HUES48 (cell line): Measurements from ENCODE around the gene ITSN1.

ENCODE experiments used
- H3K27ac ChIP-seq: one replicate; pipeline ENCODE4 v1.7.0; 2013; ENCODE audit warnings: low read depth, low read length, inconsistent platforms
- H3K27me3 ChIP-seq: 2 replicates; pipeline ENCODE4 v1.6.1; 2013; ENCODE audit warnings: mild to moderate bottlenecking, low read length; ENCODE audit not compliant: control insufficient read depth, insufficient read depth
- H3K36me3 ChIP-seq: 2 replicates; pipeline ENCODE4 v1.6.1; 2013; ENCODE audit warnings: low read length; ENCODE audit not compliant: control insufficient read depth, insufficient read depth
- H3K4me1 ChIP-seq: 2 replicates; pipeline ENCODE4 v1.6.1; 2013; ENCODE audit warnings: mild to moderate bottlenecking, low read length; ENCODE audit not compliant: control insufficient read depth, insufficient read depth
- H3K4me3 ChIP-seq: 2 replicates; pipeline ENCODE4 v1.5.1; 2013; ENCODE audit warnings: mild to moderate bottlenecking, low read depth, low read length
- H3K9ac ChIP-seq: 2 replicates; pipeline ENCODE4 v1.6.1; 2013; ENCODE audit warnings: mild to moderate bottlenecking, low read depth, low read length, moderate library complexity
- H3K9me3 ChIP-seq: 2 replicates; pipeline ENCODE4 v1.6.1; 2013; ENCODE audit warnings: low read length; ENCODE audit not compliant: control insufficient read depth, insufficient read depth

ITSN1 gene

GRCh38 chr21:33813832-33814365 is 171.6 kb downstream of the ITSN1 start:
- Histone ChIP-seq H3K27ac (no peak overlapping the region), H3K4me3 (no peak overlapping the region), H3K27me3 (no peaks in the 10 kb centered on the region), H3K36me3 (peaks cover 70% of the 10 kb centered on the region), H3K4me1 (no peaks in the 10 kb centered on the region), H3K9ac (no peak overlapping the region), H3K9me3 (no peaks in the 10 kb centered on the region)

GRCh38 chr21:33815143-33815707 is 172.9 kb downstream of the ITSN1 start:
- Histone ChIP-seq H3K36me3 (peaks cover 81% of the 10 kb centered on the region), H3K4me3 (no peak overlapping the region), H3K4me1 (no peaks in the 10 kb centered on the region), H3K27ac (no peak overlapping the region), H3K9ac (no peak overlapping the region), H3K9me3 (no peaks in the 10 kb centered on the region), H3K27me3 (no peaks in the 10 kb centered on the region)

GRCh38 chr21:33816174-33816573 is 173.9 kb downstream of the ITSN1 start:
- no peaks in the 10 kb centered on the region for H3K4me1 ChIP-seq
- no peak overlapping the region for H3K4me3 ChIP-seq
- peaks cover 84% of the 10 kb centered on the region for H3K36me3 ChIP-seq
- H3K27me3 ChIP-seq: no peaks in the 10 kb centered on the region
- no peak overlapping the region for H3K9ac ChIP-seq
- no peaks in the 10 kb centered on the region for H3K9me3 ChIP-seq
- H3K27ac ChIP-seq: no peak overlapping the region

GRCh38 chr21:33817138-33817537 is 174.8 kb downstream of the ITSN1 start:
- Histone ChIP-seq H3K27ac (no peak overlapping the region), H3K4me3 (no peak overlapping the region), H3K9me3 (no peaks in the 10 kb centered on the region), H3K4me1 (no peaks in the 10 kb centered on the region), H3K36me3 (peaks cover 83% of the 10 kb centered on the region), H3K9ac (no peak overlapping the region), H3K27me3 (no peaks in the 10 kb centered on the region)

GRCh38 chr21:33817663-33818451 is 175.6 kb downstream of the ITSN1 start:
- peaks cover 89% of the 10 kb centered on the region for H3K36me3 ChIP-seq
- no peak overlapping the region for H3K9ac ChIP-seq
- no peaks in the 10 kb centered on the region for H3K4me1 ChIP-seq
- no peak overlapping the region for H3K4me3 ChIP-seq
- H3K27me3 ChIP-seq: no peaks in the 10 kb centered on the region
- no peak overlapping the region for H3K27ac ChIP-seq
- H3K9me3 ChIP-seq: no peaks in the 10 kb centered on the region

GRCh38 chr21:33820230-33820770 is 178.0 kb downstream of the ITSN1 start:
- no peak overlapping the region for H3K4me3 ChIP-seq
- H3K9ac ChIP-seq: no peak overlapping the region
- no peaks in the 10 kb centered on the region for H3K27me3 ChIP-seq
- H3K4me1 ChIP-seq: no peaks in the 10 kb centered on the region
- no peak overlapping the region for H3K27ac ChIP-seq
- peaks cover 92% of the 10 kb centered on the region for H3K36me3 ChIP-seq
- H3K9me3 ChIP-seq: no peaks in the 10 kb centered on the region

- H3K36me3 ChIP-seq: peaks cover 89% of the 10 kb centered on the region
- no peak overlapping the region for H3K9ac ChIP-seq
- no peaks in the 10 kb centered on the region for H3K27me3 ChIP-seq
- no peaks in the 10 kb centered on the region for H3K9me3 ChIP-seq
- no peaks in the 10 kb centered on the region for H3K4me1 ChIP-seq
- H3K27ac ChIP-seq: no peak overlapping the region
- no peak overlapping the region for H3K4me3 ChIP-seq
Measured at GRCh38 chr21:33820798-33821197, 178.5 kb downstream of the ITSN1 start.

GRCh38 chr21:33821503-33822322 is 179.4 kb downstream of the ITSN1 start:
- Histone ChIP-seq H3K27ac (no peak overlapping the region), H3K4me3 (no peak overlapping the region), H3K27me3 (no peaks in the 10 kb centered on the region), H3K4me1 (no peaks in the 10 kb centered on the region), H3K9ac (no peak overlapping the region), H3K9me3 (no peaks in the 10 kb centered on the region), H3K36me3 (peaks cover 83% of the 10 kb centered on the region)

- Histone ChIP-seq H3K27me3 (no peaks in the 10 kb centered on the region), H3K4me1 (no peaks in the 10 kb centered on the region), H3K27ac (no peak overlapping the region), H3K9me3 (no peaks in the 10 kb centered on the region), H3K4me3 (no peak overlapping the region), H3K9ac (no peak overlapping the region), H3K36me3 (peaks cover 72% of the 10 kb centered on the region)
Measured at GRCh38 chr21:33824156-33824941, 182.0 kb downstream of the ITSN1 start.

GRCh38 chr21:33825419-33825818 is 183.1 kb downstream of the ITSN1 start:
- Histone ChIP-seq H3K36me3 (peaks cover 74% of the 10 kb centered on the region), H3K9me3 (no peaks in the 10 kb centered on the region), H3K27me3 (no peaks in the 10 kb centered on the region), H3K4me1 (no peaks in the 10 kb centered on the region), H3K27ac (no peak overlapping the region), H3K4me3 (no peak overlapping the region), H3K9ac (no peak overlapping the region)
